Measurements from ENCODE around the gene DPYSL4.
"Not testable (repeated sequence)": the region's sequence is repeated elsewhere in the genome, so short reads cannot be mapped to it uniquely, and the experiment has no call there.

Gene DPYSL4

DNA sequence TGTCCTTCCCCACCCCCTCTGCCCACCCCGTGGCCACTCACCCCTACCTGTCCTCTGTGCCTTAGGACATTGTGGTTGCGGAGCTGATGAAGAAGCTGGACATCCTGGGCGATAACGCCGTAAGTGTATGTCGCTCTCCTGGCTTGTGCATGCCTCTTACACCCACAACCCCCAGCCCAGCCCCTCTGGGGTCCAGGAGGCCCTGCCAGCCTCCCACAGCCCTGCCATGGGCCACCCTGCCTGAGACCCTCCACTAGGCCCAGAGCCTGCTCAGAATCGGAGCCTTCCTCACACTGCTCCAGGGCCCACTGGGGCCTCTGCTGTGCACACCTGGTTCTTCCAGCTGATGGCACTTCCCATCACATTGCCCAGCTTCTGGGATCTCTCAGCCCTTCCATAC, 36.8 kb upstream of the DPYSL4 start:
- DNase-seq (ENCODE audit: low spot score), result no peak

DNA sequence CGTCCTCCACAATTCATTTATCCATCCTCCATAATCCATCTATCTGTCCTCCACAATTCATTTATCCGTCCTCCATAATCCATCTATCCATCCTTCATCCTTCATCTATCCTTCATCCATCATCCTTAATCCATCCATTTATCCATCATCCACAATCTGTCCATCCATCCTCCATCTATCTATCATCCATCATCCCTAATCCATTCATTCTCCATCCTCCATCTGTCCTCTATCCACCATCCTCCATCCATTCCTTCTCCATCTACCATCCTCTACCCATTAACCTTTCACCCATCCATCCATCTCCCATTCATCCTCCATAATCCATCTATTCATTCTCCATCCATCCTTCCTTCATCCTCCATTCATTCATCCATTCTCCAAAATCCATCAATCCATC, 36.0 kb upstream of the DPYSL4 start:
- DNase-seq (ENCODE audit: low spot score), result no peak

DNA sequence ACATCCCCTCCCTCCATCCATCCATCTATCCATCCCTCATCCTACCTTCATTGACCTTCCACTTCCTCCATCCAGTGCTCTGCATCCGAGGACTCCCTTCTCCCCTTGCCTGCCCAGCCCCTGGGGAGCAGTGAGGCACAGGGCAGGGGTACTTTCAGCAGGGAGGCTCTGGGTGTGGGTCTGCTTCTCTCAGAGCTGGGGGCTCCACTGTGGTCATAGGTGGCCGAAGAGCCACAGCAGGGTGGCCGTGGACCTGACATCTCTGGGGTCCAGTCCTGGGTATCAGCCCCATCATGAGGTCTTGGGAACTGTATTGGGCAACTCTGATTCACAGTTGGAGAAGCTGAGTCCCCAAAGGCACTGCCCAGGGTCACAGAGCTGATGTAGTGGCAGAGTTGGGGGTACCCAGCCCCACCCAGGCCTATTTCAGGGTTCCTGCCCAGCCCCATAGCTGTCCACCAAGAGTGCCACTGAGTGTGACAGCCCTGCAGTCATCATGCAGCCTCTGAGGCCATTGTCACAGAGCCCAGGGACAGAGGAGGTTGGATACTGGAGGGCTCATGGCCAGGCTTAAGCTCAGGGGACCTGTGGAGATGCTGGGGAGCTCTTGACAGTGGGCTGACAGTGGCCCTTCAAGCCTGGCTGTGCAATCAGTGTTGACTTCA, 35.3 kb upstream of the DPYSL4 start:
- no peak for DNase-seq (ENCODE audit: low spot score)

DNA sequence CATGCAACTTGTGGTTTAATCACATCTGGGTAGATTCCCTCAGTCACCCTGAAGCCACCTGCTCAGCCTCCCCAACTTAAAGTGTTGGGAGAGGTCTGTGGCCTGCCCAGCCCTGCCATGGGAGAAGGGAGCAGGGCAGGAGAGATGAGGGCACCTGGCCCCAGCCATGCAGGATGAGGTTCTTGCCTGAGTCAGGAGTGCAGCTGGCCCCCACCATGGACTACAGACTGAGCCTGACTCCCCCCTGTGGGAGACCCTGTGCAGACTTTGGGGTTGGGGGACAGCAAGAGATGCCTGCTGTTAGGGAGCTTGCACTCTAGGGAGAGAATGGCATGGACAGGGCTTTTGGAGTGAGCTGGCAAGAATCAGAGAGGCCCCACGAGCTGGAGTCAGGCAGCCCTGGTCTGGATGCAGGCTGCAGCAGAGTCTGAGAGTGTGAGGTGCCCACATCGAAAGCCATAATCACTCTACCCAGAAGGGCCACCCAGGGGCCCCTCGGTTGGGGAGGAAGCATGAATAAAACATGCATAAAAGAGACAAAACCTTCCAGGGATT, 34.7 kb upstream of the DPYSL4 start:
- no peak for DNase-seq (ENCODE audit: low spot score)

GRCh38 chr10:132152896-132153580, 33.7 kb upstream of the DPYSL4 start:
- DNase-seq (ENCODE audit: low spot score), result no peak

GRCh38 chr10:132153616-132154217, 33.0 kb upstream of the DPYSL4 start:
- no peak for DNase-seq (ENCODE audit: low spot score)

GRCh38 chr10:132154440-132154839, 32.3 kb upstream of the DPYSL4 start:
- DNase-seq (ENCODE audit: low spot score), result no peak

DNA sequence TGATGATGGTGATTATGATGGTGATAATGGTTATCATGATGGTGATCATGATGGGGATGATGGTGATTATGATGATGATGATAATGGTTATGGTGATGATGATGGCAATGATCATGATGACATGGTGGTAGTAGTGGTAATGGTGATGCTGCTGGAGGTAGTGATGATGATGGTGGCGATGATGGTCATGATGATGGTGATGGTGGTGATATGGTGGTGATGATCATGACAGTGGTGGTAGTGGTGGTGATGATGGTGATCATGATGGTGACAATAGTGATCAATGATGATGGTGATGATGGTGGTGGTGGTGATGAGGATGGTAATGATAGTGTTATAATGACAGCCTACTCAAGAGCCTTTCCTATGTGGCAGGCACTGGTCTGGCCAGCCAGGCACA, 31.8 kb upstream of the DPYSL4 start:
- DNase-seq (ENCODE audit: low spot score), result no peak

- no peak for DNase-seq (ENCODE audit: low spot score)
Observed at GRCh38 chr10:132155723-132156381, 30.9 kb upstream of the DPYSL4 start.

DNA sequence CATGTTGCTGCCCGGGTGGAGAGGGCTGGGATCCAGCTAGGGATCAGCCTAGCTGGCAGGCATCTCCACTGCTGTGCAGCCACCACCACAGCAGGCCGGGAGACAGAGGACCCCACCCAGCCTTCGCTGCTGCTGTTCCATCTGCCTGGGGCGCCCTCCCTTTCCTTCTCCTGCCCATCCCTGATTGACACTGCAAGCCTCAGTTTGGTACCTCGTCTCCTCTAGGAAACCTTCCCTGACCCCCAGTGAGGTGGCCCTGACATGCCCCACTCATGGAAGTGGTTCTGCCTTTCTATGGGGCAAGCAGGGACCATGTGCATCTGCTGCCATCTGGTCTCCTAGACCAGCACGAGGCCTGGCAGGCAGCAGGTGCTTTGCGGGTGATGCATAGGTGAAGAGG, 30.4 kb upstream of the DPYSL4 start:
- DNase-seq (ENCODE audit: low spot score), result no peak

- DNase-seq (ENCODE audit: low spot score), result no peak
Observed at GRCh38 chr10:132157101-132157500, 29.6 kb upstream of the DPYSL4 start.

- DNase-seq (ENCODE audit: low spot score), result no peak
Observed at GRCh38 chr10:132158122-132158741, 28.5 kb upstream of the DPYSL4 start.

DNA sequence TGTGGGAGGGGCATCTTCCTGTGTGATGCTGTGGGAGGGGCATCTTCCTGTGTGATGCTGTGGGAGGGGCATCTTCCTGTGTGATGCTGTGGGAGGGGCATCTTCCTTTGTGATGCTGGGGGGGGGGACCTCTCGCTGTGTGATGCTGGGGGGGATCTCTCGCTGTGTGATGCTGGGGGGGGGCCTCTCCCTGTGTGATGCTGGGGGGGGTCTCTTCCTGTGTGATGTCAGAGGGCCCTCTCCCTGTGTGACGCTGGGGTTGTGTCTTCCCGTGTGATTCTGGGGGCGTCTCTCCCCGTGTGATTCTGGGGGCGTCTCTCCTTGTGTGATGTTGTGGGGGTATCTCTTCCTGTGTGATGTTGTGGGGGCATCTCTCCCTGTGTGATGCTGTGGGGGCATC, 27.9 kb upstream of the DPYSL4 start:
- no peak for DNase-seq (ENCODE audit: low spot score)

DNA sequence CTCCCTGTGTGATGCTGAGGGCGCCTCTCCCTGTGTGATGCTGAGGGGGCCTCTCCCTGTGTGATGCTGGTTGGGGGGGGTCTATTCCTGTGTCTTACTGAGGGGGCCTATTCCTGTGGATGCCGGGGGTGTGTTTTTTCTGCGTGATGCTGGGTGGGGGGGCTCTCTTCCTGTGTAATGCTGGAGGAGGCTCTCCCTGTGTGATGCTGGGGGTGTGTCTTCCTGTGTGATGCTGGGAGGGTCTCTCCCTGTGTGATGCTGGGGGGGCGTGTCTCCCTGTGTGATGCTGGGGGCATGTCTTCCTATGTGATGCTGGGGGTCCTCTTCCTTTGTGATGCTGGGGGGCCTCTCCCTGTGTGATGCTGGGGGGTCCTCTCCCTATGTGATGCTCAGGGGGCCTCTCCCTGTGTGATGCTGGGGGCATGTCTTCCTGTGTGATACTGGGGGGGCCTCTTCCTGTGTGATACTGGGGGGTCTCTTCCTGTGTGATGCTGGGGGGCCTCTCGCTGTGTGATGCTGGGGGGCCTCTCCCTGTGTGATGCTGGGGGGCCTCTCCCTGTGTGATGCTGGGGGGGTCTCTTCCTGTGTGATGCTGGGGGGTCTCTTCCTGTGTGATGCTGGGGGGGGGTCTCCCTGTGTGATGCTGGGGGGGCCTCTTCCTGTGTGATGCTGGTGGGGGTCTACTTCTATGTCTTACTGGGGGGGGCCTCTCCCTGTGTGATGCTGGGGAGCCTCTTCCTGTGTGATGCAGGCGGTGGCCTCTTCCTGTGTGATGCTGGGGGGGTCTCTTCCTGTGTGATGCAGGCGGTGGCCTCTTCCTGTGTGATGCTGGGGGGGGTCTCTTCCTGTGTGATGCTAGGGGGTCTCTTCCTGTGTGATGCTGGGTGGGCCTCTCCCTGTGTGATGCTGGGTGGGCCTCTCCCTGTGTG, 27.2 kb upstream of the DPYSL4 start:
- DNase-seq (ENCODE audit: low spot score), result not testable (repeated sequence)

DNA sequence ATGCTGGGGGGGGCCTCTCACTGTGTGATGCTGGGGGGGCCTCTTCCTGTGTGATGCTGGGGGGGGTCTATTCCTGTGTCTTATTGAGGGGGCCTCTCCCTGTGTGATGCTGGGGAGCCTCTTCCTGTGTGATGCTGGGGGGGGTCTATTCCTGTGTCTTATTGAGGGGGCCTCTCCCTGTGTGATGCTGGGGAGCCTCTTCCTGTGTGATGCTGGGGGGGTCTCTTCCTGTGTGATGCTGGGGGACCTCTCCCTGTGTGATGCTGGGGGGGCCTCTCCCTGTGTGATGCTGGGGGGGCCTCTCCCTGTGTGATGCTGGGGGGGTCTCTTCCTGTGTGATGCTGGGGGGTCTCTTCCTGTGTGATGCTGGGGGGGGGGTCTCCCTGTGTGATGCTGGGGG, 26.5 kb upstream of the DPYSL4 start:
- DNase-seq (ENCODE audit: low spot score), result not testable (repeated sequence)

- DNase-seq (ENCODE audit: low spot score), result not testable (repeated sequence)
Observed at GRCh38 chr10:132160834-132161622, 25.7 kb upstream of the DPYSL4 start.

GRCh38 chr10:132162021-132162531, 24.7 kb upstream of the DPYSL4 start:
- no peak for DNase-seq (ENCODE audit: low spot score)

DNA sequence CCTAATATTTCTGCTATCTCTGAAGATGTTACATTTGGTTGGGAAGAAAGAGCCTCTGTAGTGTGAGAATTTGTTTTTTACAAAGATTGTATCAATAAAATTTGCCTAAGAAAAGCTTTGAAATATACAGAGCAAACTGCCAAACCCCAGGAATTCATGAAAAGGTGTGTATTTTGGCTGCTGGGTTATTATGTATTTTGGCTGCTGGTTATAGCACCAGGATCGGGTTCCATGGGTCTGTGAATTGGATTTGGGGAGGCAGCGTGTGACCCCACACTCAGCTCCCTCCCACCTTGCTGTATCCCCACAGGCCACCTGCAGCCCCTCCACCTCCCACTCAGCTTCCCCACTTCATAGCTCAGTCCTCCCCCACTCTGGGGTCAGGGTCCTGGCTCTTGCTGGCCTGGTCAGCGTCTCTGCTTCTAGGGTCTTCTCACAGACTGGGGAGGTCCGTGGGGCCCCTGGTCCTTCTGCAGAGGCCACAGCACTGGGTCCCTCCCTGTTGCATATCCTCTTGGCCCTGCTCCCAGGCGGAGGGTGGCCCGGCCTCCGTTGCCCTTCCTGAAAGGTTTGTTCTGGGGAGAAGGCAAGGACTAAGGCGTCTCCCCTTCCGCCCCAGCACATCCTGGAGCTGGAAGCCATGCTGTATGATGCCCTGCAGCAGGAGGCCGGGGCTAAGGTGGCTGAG, 24.0 kb upstream of the DPYSL4 start:
- DNase-seq (ENCODE audit: low spot score), result no peak

DNA sequence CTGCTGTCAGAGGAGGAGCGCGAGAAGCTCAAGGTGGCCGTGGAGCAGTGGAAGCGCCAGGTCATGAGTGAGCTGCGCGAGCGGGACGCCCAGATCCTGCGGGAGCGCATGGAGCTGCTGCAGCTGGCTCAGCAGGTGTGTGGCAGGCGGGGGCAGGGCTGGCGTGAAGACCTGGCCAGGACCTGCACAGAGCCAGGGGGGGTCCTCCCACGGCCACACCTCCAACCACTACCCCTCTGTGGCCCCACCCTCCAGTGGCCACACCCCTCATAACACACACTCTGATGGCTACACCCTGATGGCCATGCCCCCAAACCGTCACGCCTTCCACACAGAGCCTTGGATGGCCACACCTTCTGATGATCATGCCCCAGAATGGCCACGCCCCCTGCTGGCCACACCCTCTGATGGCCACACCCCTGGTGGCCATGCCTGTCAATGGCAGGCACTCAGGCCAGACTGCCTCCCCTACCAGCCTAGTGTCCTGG, 23.4 kb upstream of the DPYSL4 start:
- DNase-seq (ENCODE audit: low spot score), result no peak
